ENCODE results near the gene TBX4.

- no peak for TF ChIP-seq TERF1 (CRISPR knock-in tag; IDR thresholded peaks at IDR 0.05)
- no peak for TF ChIP-seq ZNF180 (CRISPR knock-in tag; IDR thresholded peaks at IDR 0.05; ENCODE audit: borderline replicate concordance, low read depth)
- no peak for TF ChIP-seq ZNF124 (CRISPR knock-in tag; IDR thresholded peaks at IDR 0.05)
- no peak for TF ChIP-seq THAP11 (CRISPR knock-in tag; IDR thresholded peaks at IDR 0.05)
- TF ChIP-seq, protein P1, sequence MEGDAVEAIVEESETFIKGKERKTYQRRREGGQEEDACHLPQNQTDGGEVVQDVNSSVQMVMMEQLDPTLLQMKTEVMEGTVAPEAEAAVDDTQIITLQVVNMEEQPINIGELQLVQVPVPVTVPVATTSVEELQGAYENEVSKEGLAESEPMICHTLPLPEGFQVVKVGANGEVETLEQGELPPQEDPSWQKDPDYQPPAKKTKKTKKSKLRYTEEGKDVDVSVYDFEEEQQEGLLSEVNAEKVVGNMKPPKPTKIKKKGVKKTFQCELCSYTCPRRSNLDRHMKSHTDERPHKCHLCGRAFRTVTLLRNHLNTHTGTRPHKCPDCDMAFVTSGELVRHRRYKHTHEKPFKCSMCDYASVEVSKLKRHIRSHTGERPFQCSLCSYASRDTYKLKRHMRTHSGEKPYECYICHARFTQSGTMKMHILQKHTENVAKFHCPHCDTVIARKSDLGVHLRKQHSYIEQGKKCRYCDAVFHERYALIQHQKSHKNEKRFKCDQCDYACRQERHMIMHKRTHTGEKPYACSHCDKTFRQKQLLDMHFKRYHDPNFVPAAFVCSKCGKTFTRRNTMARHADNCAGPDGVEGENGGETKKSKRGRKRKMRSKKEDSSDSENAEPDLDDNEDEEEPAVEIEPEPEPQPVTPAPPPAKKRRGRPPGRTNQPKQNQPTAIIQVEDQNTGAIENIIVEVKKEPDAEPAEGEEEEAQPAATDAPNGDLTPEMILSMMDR (CRISPR knock-in tag; IDR thresholded peaks at IDR 0.05), result no peak
- no peak for TF ChIP-seq ASH2L (IDR thresholded peaks at IDR 0.05; ENCODE audit: insufficient read length, low read depth, low read length)
- no peak for TF ChIP-seq MYC (CRISPR knock-in tag; IDR thresholded peaks at IDR 0.05; ENCODE audit: borderline replicate concordance)
- TF ChIP-seq KLF16 (CRISPR knock-in tag; IDR thresholded peaks at IDR 0.05), result no peak
- TF ChIP-seq NFE2L1 (CRISPR knock-in tag; IDR thresholded peaks at IDR 0.05; ENCODE audit: borderline replicate concordance), result no peak
These were observed 52.5 kb downstream of the TBX4 start for GRCh38 chr17:61504697-61505096.

All from HepG2 (cell line).